ENCODE data around the gene SDF4. TPM values are rescaled to one million over a fixed set of nuclear protein-coding genes. Genes with fewer than 3 reads are reported as not detected.

Gene SDF4
- total and polyA plus RNA-seq, 2 of the 4 experiments (the other 2 are of a cell fraction): 57.0 to 250 TPM

- Histone ChIP-seq H3K4me1 (ENCODE audit: control insufficient read depth, insufficient read depth, low read length) (no peaks in the 10 kb centered on the region), H3K56ac (ENCODE audit: extremely low read depth, insufficient read depth, low read length) (no peak overlapping the region), H4K8ac (ENCODE audit: low read depth in 2 of 2, low read length in 2 of 2) (no peak overlapping the region), H3K4me2 (ENCODE audit: low read depth, low read length) (no peak overlapping the region), H3K23ac (ENCODE audit: low read depth, low read length) (no peak overlapping the region), H3K27me3 (ENCODE audit: control insufficient read depth, insufficient read depth, low read length) (no peaks in the 10 kb centered on the region; the same call in 1 of the 2 replicates), H2AK9ac (replicated peaks; ENCODE audit: low read depth, low read length, poor library complexity) (no peak overlapping the region), H2AFZ (replicated peaks; ENCODE audit: low read length, poor library complexity) (no peak overlapping the region), H4K20me1 (ENCODE audit: insufficient read depth, low read length) (no peaks in the 10 kb centered on the region), H3K4me3 (ENCODE audit: insufficient read depth, low read depth, low read length) (no peak overlapping the region), H2BK20ac (ENCODE audit: low read depth, low read length) (no peak overlapping the region), H2BK15ac (ENCODE audit: low read depth, low read length) (no peak overlapping the region), H3K79me1 (ENCODE audit: low read depth in 1 of 2, low read length in 2 of 2) (no peaks in the 10 kb centered on the region), H3K14ac (replicated peaks; ENCODE audit: low read depth, low read length) (no peak overlapping the region), H3K9me1 (ENCODE audit: insufficient read depth, low read length) (no peaks in the 10 kb centered on the region), H2BK120ac (ENCODE audit: low read depth, low read length) (no peak overlapping the region), H3K27ac (ENCODE audit: insufficient read depth, low read length) (no peak overlapping the region), H3K4ac (ENCODE audit: low read depth, low read length) (no peak overlapping the region), H3K36me3 (ENCODE audit: control insufficient read depth, insufficient read depth, low read length) (no peaks in the 10 kb centered on the region), H3K18ac (ENCODE audit: low read depth, low read length) (no peak overlapping the region), H2AK5ac (ENCODE audit: low read depth, low read length) (no peak overlapping the region), H3K9ac (ENCODE audit: low read depth, low read length) (no peak overlapping the region), H4K91ac (ENCODE audit: insufficient read depth, low read depth, low read length) (no peak overlapping the region), H2BK5ac (ENCODE audit: low read depth, low read length, poor library complexity, severe bottlenecking) (no peak overlapping the region), H4K5ac (ENCODE audit: low read depth, low read length) (no peak overlapping the region), H3K9me3 (ENCODE audit: control insufficient read depth, insufficient read depth, low read length) (no peaks in the 10 kb centered on the region)
- 78% methylated on average over 20 of the region's 31 CpGs; no CpG with 5 or more reads in 1 of the 2 experiments for WGBS, 2 experiments (ENCODE audit: extremely low coverage in 2 of 2, insufficient read length in 1 of 2)
- in situ Hi-C loops (cut with MboI; ENCODE audit: low sequenced_read_pairs): no loop called here
- dilution Hi-C loops (cut with HindIII; ENCODE audit: low sequenced_read_pairs, unreplicated experiment): no loop called here
- ChIA-PET POLR2A (ENCODE audit: unreplicated experiment) (no interaction called here), CTCF (no interaction called here)
- no peak for TF ChIP-seq NFE2L2 (IDR thresholded peaks at IDR 0.05; ENCODE audit: low read depth, low read length)
- no peak for TF ChIP-seq ELK1 (IDR thresholded peaks at IDR 0.05; ENCODE audit: borderline replicate concordance, low read depth, low read length)
- TF ChIP-seq RCOR1 (IDR thresholded peaks at IDR 0.05; ENCODE audit: insufficient replicate concordance, low read length): no peak
- no peak for TF ChIP-seq CHD1 (IDR thresholded peaks at IDR 0.05; ENCODE audit: low read depth, low read length)
- no peak for TF ChIP-seq BHLHE40 (IDR thresholded peaks at IDR 0.05; ENCODE audit: low read depth, low read length)
- no peak for TF ChIP-seq USF2 (IDR thresholded peaks at IDR 0.05; ENCODE audit: low read depth, low read length)
- no peak for TF ChIP-seq CTCF (conservative IDR thresholded peaks at IDR 0.05; ENCODE audit: low read depth, low read length)
- no peak for TF ChIP-seq SMC3 (IDR thresholded peaks at IDR 0.05; ENCODE audit: low read depth, low read length)
- no peak for TF ChIP-seq MAFK (IDR thresholded peaks at IDR 0.05; ENCODE audit: low read depth, low read length)
- TF ChIP-seq MAZ (IDR thresholded peaks at IDR 0.05; ENCODE audit: borderline replicate concordance, low read depth, low read length): no peak
- TF ChIP-seq RAD21 (IDR thresholded peaks at IDR 0.05; ENCODE audit: low read length): no peak
- no peak for TF ChIP-seq FOS (IDR thresholded peaks at IDR 0.05; ENCODE audit: low read depth, low read length)
- no peak for TF ChIP-seq MXI1 (IDR thresholded peaks at IDR 0.05; ENCODE audit: borderline replicate concordance, low read depth, low read length)
- TF ChIP-seq CEBPB (IDR thresholded peaks at IDR 0.05; ENCODE audit: low read depth, low read length): no peak
- DNase-seq (no peak), ATAC-seq (ENCODE audit: low read depth) (no peak)
- BruUV-seq (replicated peaks): no TSS peak
- intact Hi-C loops (cut with micrococcal nuclease): no loop called here
Observed at GRCh38 chr1:1185101-1185765, 46.6 kb downstream of the SDF4 start.

All from IMR-90 (cell line).